Stimulated activated naive CD8-positive, alpha-beta T cell treated with anti-CD3 and anti-CD28 coated beads, Interleukin-15, Interleukin-2, amounts not matched to agents 100 U/mL and 50 U/mL, for 24 hours (primary cell): Measurements from ENCODE around the gene IGSF10.
A peak's percentile ranks its signal among the peaks of the same experiment; 100 is the strongest.

Experiments
- ATAC-seq: fragments of 150-1000 bp; cut with Tn5 transposase; one replicate; pipeline ENCODE4 v1.10.0; 2021
- DNase-seq: peaks from one replicate; pipeline ENCODE4 v3.0.0; 2021

The IGSF10 gene

GRCh38 chr3:151462991-151463390 lies 2.1 kb upstream of the IGSF10 start:
- DNase-seq (no peak), ATAC-seq (no peak)

GRCh38 chr3:151462278-151462780 lies 1.5 kb upstream of the IGSF10 start:
- ATAC-seq (no peak), DNase-seq (no peak)

GRCh38 chr3:151460228-151460627 lies 633 bp downstream of the IGSF10 start:
- DNase-seq = no peak
- ATAC-seq = no peak

GRCh38 chr3:151459358-151459757 lies 1.5 kb downstream of the IGSF10 start:
- DNase-seq = no peak
- ATAC-seq = no peak

- DNase-seq = no peak
Measured at GRCh38 chr3:151456065-151456464, 4.8 kb downstream of the IGSF10 start.

GRCh38 chr3:151452841-151453240 lies 8.0 kb downstream of the IGSF10 start:
- ATAC-seq = no peak
- no peak for DNase-seq

More at GRCh38 chr3:151456065-151456464, 4.8 kb downstream of the IGSF10 start:
- no peak for ATAC-seq

GRCh38 chr3:151452368-151452767 lies 8.5 kb downstream of the IGSF10 start:
- no peak for ATAC-seq
- DNase-seq = no peak

GRCh38 chr3:151446002-151446340 lies 14.9 kb downstream of the IGSF10 start:
- ATAC-seq = no peak
- no peak for DNase-seq

GRCh38 chr3:151445273-151446001 lies 15.4 kb downstream of the IGSF10 start:
- no peak for DNase-seq
- no peak for ATAC-seq

GRCh38 chr3:151443583-151443982 lies 17.3 kb downstream of the IGSF10 start:
- ATAC-seq (no peak), DNase-seq (no peak)

GRCh38 chr3:151440940-151441339 lies 19.9 kb downstream of the IGSF10 start:
- ATAC-seq (no peak), DNase-seq (no peak)

- no peak for DNase-seq
- no peak for ATAC-seq
Measured at GRCh38 chr3:151439652-151440125, 21.2 kb downstream of the IGSF10 start.

- ATAC-seq (no peak), DNase-seq (no peak)
Measured at GRCh38 chr3:151437906-151438305, 23.0 kb downstream of the IGSF10 start.

GRCh38 chr3:151436675-151437446 lies 24.0 kb downstream of the IGSF10 start:
- DNase-seq (no peak), ATAC-seq (no peak)

GRCh38 chr3:151434151-151434890 lies 26.5 kb downstream of the IGSF10 start:
- ATAC-seq = no peak
- DNase-seq = no peak

GRCh38 chr3:151432616-151433372 lies 28.1 kb downstream of the IGSF10 start:
- no peak for ATAC-seq
- no peak for DNase-seq

- no peak for ATAC-seq
Measured at GRCh38 chr3:151431940-151432339, 28.9 kb downstream of the IGSF10 start.

GRCh38 chr3:151430821-151431484 lies 29.9 kb downstream of the IGSF10 start:
- DNase-seq (no peak), ATAC-seq (no peak)

More at GRCh38 chr3:151431940-151432339, 28.9 kb downstream of the IGSF10 start:
- DNase-seq = no peak

GRCh38 chr3:151428386-151428785 lies 32.5 kb downstream of the IGSF10 start:
- ATAC-seq = no peak
- DNase-seq = no peak

GRCh38 chr3:151426341-151426657 lies 34.6 kb downstream of the IGSF10 start:
- peak; percentile 32 for ATAC-seq
- no peak for DNase-seq

GRCh38 chr3:151425627-151426340 lies 35.1 kb downstream of the IGSF10 start:
- ATAC-seq = no peak

More at GRCh38 chr3:151425627-151426340, 35.1 kb downstream of the IGSF10 start:
- no peak for DNase-seq
